ENCODE data around the gene MITF.

Gene MITF

DNA sequence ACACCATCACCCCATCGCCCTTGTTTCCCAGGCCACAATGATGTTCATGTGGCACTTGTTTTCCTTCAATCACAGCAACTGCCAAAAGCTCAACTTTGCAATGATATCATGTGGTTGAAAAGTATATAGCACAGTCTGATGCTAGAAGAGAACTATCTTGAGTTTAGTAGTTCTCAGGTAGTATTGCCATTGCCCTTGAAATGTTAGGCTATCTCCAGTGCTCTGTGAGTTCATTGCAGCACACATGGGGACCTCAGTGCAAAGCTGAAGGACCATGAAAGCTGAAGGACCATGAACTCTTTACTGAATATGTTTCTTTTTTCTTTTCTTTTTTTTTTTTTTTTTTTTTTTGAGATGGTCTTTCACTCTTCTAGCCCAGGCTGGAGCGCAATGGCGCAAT lies 224.4 kb downstream of the MITF start:
- no peak for DNase-seq (ENCODE audit: low spot score)

DNA sequence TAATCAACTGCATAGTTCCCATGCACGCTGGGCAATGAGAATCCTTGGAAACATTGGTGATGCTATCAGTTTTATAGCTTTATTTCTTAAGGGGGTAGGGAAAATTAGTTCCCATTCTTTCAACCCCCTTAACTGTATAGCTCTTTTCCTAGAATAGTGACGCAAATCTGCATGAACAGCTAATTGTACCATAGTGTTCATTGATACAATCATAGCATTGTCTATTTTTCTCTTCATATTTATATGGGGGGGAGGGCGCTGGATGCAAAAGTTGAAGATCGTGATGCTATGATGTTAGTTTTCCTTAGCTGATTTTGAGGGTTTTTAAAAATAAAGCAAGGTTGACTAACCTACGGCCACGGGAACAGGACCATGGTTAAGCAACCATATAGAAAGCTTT lies 227.9 kb downstream of the MITF start:
- no peak for DNase-seq (ENCODE audit: low spot score)

DNA sequence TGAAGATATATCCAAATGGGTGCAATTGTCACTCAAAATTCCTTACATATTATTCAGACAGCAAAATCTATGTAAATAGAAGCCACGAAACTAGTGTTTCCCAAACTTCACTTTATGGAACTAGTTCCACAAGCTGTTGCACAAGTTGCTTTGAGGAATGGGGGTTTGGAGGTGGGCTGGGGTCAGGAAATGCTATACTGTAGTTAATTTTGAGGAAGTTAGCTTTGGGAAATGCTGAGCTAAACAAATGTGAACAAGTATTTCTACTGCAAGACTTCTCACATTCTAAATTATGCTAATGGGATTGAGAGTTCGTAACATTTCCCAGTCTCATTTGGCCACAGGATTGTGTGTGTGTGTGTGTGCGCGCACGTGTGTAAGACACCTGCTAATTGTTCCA lies 231.6 kb downstream of the MITF start:
- DNase-seq (ENCODE audit: low spot score), result no peak

DNA sequence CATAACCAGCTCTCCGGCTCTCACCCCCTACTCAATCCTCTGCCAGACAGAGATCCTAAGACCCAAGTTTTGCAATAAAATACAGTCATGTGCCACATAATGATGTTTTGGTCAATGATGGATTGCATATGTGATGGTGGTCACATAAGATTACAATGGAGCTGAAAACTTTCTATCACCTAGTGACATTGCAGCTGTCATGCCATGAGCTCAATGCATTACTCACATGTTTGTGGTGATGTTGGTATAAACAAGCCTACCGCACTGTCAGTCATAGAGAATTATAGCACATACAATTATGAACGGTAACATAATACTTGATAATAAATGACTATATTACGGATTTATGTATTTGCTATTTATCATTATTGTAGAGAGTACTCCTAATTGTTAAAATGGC lies 233.4 kb downstream of the MITF start:
- peak; percentile 37 for DNase-seq (ENCODE audit: low spot score)

DNA sequence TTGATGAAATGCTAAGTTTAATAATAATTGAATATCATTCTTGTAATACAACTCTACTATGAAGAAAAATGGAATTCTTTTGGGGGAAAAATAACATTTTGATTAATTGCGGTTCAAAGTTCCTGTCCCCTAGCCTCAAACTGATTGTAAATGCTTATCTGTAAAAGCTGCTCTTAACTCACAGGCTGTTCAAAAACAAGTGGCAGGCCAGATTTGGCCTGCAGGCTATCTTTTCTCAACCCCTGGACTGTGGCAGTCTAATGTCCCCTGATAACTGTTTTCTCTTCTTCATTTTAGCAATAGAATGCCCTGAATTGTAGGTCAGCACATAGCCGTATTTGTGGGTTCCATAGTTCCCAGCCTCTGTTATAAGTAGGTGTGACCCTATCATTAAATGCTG lies 236.8 kb downstream of the MITF start:
- no peak for DNase-seq (ENCODE audit: low spot score)

DNA sequence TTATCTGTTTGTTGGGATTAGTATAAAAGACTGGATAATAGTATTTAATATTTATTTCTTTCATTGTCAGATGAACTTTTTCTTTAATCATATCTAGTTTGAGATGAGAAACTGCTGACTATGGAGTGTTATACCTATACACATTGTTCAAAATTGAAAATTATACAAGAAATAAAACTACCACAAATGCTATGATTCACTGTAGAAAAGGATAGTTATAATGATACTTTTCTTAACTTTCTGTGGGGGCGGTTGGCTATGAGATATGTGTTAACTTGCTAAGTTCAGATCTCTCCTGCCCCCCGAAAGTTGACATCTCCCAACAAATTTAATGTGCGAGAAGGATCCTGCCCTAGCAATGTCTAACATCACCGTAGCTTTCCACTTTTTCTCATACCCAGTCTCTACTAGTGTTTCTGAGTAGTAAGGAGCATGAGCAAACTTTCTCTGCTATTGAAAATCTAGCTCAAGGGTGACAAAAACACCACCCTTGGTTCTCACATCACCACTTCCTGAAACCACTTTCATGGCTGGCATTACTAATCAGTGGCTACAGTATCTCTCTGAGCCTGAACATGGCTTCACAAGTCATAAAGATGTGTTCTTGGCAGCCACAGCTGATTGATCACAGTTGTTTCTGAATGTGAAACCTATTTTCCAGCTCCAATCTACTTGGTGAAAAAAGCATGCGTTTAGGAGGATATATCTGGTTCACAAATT lies 244.4 kb downstream of the MITF start:
- no peak for DNase-seq (ENCODE audit: low spot score)

DNA sequence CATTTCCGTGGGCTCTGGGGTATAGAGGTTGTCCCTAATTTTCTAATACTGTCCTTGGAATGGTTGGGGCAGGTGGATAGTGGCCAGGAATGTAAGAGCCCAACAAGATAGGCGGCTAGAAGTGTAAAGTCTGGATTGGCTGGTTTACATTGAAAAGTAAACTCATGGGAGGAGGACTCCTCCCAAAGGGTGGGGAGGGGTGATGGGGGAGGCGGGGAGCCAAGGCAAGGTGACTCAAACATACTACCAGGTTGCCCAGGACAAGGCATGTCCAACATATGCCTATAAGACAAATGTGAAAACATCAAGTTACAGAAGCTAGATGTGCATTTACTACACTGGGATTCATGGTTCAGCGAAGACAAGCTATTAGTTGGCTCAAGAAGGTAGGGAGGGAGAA lies 246.0 kb downstream of the MITF start:
- no peak for DNase-seq (ENCODE audit: low spot score)

DNA sequence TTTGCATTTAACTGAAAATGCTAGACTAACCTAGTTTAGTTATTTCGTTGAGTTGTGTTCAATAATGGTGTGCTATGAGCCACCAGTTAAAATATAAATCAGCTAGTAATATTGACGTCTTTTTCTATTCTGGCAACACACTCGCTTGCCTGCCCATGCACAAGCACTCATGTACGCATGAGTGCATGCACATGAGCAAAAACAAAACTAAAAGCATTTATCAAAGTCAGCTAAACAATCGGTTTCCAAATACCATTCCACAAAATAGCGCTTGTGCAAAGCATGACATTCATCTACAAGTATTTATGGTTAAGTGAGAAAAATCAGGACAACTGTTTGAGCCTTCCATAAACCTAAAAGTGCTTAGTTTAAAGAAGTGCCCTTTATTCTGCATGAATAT lies 247.2 kb downstream of the MITF start:
- DNase-seq (ENCODE audit: low spot score), result no peak

DNA sequence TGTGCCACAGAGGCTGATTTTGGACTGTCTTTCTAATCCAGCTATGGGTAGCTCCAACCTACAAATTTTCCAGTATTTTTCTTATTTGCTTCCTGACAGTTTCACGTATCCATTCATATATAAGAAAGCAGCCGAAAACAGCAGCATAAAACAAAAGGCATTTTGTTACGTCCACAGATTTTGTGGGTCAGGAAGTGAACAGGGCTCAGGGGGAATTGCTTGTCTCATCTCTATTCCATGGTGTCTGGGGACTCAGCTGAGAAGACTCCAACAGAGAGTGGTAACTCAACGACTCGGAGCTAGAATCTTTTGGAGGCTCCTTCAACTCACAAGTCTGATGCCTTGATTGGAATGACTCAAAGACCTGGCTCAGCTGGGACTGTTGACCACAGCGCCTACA lies 248.6 kb downstream of the MITF start:
- no peak for DNase-seq (ENCODE audit: low spot score)

DNA sequence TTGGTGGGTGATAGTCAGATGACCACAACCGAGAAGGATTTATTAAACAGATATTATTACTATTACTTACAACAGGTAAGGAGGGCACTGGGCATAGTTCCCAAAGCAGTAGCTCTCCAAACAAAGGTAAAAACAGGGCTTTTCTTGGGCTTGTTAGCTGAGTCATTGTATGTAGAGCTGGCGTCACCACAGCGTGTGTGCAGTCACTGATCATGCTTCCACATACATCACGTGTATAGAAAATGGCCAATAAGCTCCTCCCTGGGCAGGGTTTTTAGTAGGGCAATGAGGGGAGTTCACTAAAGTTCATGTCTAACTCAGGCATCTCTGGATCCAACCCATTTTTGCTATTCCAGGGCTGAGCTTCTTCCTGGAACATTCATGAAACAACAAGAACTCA lies 254.5 kb downstream of the MITF start:
- DNase-seq (ENCODE audit: low spot score), result no peak

DNA sequence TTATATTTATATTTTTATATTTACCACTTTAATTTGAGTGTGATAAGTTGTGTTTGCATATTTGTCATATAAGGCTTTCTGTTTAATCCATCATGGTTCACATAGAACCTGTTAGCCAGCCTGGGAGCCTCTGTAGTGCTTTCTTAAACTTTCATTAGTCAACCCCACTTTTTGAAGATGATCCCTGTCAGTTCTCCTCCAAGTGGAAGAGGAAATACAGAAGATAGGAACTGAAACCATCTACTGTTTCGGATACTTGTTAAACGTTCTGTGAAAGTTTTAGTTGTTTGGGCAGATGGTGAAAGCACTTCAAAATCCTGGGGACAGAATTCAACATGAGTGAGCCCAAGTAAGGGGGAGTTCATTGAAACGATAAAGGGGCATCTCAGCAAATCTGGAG lies 255.7 kb downstream of the MITF start:
- DNase-seq (ENCODE audit: low spot score), result no peak

DNA sequence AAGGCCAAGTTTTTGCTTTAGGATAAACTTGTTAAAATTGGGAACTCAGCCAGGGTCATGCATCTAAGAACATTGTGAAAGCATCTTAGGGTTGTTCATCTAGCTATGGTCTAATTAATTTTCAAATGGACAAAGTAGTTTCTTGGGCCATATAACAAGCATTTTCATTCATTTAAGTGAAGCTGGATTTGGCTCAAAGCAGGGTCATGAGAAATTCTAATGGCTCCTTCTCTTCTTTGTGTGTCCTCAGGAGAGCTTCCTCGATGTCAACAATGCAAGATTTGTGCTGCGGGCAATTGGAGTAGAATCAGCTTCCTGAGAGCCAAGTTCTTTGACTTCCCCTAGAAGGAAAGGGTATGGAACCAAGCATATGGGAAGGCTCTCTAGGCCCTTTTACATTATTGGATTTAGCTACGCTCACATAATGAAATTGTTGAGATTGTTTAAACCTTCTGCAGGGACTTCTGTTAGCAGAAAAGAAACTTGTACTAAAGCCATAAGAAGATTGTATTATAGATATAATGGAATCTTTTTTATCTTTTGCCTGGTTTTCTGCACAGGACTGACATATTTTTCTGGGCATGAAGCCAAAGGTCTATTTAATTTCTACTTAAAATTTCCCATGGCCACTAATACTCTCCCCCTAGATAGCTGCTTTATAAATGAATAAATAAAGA lies 258.5 kb downstream of the MITF start:
- no peak for DNase-seq (ENCODE audit: low spot score)

DNA sequence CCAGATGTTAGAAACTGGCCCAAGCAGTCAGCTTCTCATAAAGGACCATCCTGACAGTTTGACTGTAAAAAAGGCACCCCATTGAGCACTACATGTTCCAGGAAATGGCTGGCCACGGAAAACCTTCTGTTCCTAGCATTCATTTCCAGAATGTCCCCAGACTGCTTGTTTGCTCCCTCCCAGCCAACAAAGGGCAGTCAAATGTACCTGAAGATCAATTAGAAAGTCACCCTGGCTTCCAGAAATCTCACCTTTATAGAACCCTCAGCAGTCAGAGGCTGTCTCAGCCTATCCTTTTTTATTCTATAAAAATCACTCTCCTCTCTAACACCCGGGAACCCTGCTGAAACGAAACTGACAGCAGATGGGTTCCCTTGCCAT lies 259.5 kb downstream of the MITF start:
- DNase-seq (ENCODE audit: low spot score), result no peak

DNA sequence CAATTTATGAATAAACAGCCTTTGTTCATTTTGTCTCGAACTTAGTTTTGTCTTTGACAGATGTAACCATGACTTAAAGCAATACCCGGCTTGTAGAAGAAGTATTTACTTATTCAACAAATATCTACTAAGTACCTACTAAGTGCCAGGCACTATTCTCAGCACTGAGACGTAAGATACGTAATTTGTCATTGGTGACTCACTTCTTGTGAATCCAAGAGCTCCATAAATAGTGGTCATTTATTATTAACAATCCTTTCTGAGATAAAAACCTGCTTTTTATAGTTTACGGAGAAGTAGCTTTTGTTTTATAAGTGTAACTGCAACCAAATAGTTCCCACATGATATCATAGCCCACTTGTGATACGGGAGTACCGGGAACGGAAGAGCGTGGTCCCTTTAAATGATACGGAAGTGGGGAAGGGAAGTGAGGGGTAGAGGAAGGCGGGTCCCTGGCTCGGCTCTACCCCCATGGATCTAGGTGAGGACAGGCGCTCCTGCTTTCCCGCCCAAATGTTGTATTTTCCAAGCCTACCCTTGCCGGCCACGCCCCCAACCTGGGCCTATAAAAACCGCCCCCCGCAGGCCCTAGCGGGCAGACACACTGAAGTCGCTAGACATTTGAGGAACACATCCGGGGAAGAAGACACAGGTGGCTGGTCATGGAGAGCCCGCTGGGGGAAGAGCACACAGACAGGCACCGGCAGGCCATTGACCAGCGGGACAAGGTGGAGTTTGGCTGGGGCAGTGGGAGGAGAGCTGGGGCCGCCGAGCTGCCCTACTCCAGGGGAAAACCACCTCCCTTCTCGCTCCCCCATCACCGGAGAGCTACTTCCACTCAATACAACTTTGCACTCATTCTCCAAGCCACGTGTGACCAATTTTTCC lies 260.1 kb downstream of the MITF start, which contains the start of gene SAMMSON:
TSS of gene SAMMSON (plus strand) at position 594 of the 888 bp plus-strand sequence.
- no peak for DNase-seq (ENCODE audit: low spot score)

DNA sequence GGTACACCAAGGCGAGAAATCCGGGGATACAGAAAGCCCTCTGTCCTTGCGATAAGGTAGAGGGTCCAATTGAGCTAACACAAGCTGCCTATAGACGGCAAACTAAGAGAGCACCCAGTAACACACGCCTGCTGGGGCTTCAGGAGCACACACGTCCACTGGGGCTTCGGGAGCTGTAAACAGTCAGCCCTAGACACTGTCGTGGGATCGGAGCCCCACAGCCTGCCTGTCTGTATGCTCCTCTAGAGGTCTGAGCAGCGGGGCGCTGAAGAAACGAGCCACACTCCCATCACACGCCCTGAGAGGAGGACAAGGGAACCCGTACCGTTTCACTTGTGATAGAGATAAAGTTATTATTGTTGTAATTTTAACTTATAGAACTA lies 260.8 kb downstream of the MITF start:
- no peak for DNase-seq (ENCODE audit: low spot score)

DNA sequence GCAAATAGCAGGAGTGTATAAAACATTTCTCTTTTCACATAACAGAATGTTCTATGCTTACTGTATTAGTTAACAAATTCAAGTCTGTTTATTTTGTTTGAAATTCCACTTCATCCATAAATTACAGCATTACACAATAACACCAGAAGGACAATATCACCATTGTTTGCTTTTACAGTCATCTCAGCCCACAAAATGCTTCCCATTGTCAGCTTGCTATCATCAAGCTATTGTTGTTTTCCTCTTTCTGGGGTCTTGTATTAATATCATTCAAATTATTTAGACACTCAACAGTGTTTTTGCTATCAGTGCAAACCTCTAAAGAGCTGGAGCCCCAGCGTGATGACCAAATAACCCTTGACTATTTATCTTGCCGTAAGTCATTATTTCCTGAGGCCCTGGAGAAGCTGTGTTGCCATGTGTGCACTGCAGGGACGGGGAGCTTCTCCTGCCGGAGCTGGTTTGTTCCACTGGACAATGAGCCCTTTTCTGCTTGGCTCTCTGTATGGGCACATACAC lies 261.4 kb downstream of the MITF start:
- peak; percentile 35 for DNase-seq (ENCODE audit: low spot score)

DNA sequence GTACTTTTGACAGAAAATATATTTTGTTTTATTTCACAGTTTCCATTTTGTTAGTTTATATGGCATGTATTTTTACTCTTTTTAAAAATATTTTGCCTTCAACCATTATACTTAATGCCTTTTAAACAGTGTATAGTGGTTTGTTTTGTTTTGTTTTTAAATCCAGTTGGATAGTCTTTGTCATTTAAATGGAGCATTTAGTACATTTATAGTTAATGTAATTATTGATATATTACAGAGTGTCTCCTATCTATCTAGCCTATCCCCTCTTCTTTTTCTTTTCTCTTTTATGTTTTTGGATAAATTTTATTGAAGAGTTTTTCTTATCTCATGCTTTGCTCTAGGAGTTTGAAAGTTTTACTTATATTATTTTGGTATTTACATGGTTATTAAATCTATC lies 263.9 kb downstream of the MITF start:
- DNase-seq (ENCODE audit: low spot score), result no peak

DNA sequence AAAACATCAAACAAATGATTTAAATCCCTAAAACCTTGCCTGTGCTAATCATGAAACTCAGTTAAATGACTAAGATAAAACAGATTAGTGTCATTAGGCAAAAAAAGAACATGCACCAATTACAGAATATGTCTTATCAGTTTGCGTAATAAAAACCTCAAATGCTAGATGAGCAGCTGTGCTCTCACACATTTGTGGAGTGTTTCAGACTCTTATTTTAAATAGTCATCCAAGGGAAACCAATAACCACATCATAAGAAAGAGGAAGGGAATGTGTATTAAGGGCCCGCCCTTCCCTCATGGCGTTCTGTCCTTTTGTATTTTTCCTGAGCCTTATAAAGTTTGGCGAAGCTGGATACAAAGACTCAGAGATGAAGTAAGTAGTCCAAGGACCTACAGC lies 266.8 kb downstream of the MITF start:
- DNase-seq (ENCODE audit: low spot score), result peak; percentile 22

DNA sequence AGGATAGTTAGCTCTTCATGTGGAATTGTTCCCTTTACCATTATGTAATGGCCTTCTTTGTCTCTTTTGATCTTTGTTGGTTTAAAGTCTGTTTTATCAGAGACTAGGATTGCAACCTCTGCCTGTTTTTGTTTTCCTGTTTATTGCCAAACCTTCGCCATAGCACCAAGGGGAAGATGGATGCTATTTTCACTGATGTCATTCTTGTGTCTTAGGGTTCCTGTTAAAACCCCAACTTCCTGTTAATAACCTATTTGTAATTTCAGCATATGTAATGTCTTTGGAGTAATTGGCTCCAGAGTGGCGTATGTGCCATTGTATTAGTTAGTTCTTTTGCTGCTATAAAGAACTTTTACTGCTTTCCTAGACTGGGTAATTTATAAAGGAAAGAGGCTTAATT lies 271.1 kb downstream of the MITF start:
- DNase-seq (ENCODE audit: low spot score), result no peak

DNA sequence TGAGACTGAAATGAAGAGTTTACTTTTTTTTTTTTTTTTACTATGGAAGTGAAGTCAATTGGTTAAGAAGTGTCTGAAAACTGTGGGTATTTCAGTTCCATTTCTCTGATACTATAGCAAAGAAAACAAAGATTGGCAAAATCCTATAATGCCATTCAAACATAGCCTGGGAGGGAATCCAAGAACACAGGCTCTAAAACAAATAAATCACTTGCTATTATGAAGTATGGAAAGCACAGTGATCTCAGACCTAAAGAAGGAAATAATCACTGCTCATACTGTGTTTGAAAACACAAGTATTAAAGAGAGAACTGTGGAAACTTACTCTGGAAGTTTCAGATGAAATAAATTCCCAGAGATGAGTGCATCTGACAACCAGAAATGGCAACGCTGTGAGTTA lies 272.3 kb downstream of the MITF start:
- no peak for DNase-seq (ENCODE audit: low spot score)

Measured in SW480 (cell line).